ENCODE data around the gene MPG. TPM values are rescaled to one million over a fixed set of nuclear protein-coding genes. Genes with fewer than 3 reads are reported as not detected.

MPG gene
- total and polyA plus RNA-seq, 9 donors: 0.60 to 90.9 (median 48.4) TPM

GRCh38 chr16:86483-86952 is 8.5 kb downstream of the MPG start:
- TF ChIP-seq EP300 (IDR thresholded peaks at IDR 0.05) (no peak), POLR2A (IDR thresholded peaks at IDR 0.05) (no peak), CTCF (IDR thresholded peaks at IDR 0.05) (no peak)
- Histone ChIP-seq H3K27ac (no peak overlapping the region), H3K4me1 (ENCODE audit: insufficient read depth) (peaks cover 16% of the 10 kb centered on the region), H3K36me3 (no peaks in the 10 kb centered on the region), H3K27me3 (no peaks in the 10 kb centered on the region), H3K4me3 (no peak overlapping the region), H3K9me3 (no peaks in the 10 kb centered on the region)
- intact Hi-C loops (cut with DNase I): no loop called here
- WGBS, 3 donors: 70 to 75% (median 71%) methylated on average over 20 to 23 of the region's 23 CpGs
- DNase-seq: peak in 1 of 5 donors; percentile 25

- no peaks in the 10 kb centered on the region for H3K36me3 ChIP-seq
Measured at GRCh38 chr16:88613-89012, 10.6 kb downstream of the MPG start.

GRCh38 chr16:89391-90302 is 11.6 kb downstream of the MPG start:
- no peak for DNase-seq
- WGBS, 3 donors: 78 to 87% (median 84%) methylated on average over 29 to 30 of the region's 30 CpGs
- no peak overlapping the region for H3K4me3 ChIP-seq

More at GRCh38 chr16:88613-89012, 10.6 kb downstream of the MPG start:
- 92 to 95% (median 92%) methylated on average over 14 of the region's 14 CpGs for WGBS, 3 donors
- Histone ChIP-seq H3K27ac (no peak overlapping the region), H3K4me1 (ENCODE audit: insufficient read depth) (peaks cover 16% of the 10 kb centered on the region), H3K27me3 (no peaks in the 10 kb centered on the region), H3K9me3 (no peaks in the 10 kb centered on the region), H3K4me3 (no peak overlapping the region)
- DNase-seq: no peak
- no peak for TF ChIP-seq POLR2A (IDR thresholded peaks at IDR 0.05)
- TF ChIP-seq EP300 (IDR thresholded peaks at IDR 0.05): no peak
- no peak for TF ChIP-seq CTCF (IDR thresholded peaks at IDR 0.05)
- intact Hi-C loops (cut with DNase I): no loop called here

GRCh38 chr16:91484-91883 is 13.5 kb downstream of the MPG start:
- WGBS, 3 donors: 50 to 61% (median 61%) methylated on average over 9 of the region's 9 CpGs
- Histone ChIP-seq H3K4me3 (no peak overlapping the region), H3K27me3 (no peaks in the 10 kb centered on the region), H3K9me3 (no peaks in the 10 kb centered on the region), H3K4me1 (ENCODE audit: insufficient read depth) (no peaks in the 10 kb centered on the region), H3K36me3 (no peaks in the 10 kb centered on the region), H3K27ac (no peak overlapping the region)
- intact Hi-C loops (cut with DNase I): no loop called here
- peak in 1 of 5 donors; percentile 43 for DNase-seq
- TF ChIP-seq CTCF (IDR thresholded peaks at IDR 0.05) (no peak), EP300 (IDR thresholded peaks at IDR 0.05) (no peak), POLR2A (IDR thresholded peaks at IDR 0.05) (no peak)

More at GRCh38 chr16:89391-90302, 11.6 kb downstream of the MPG start:
- intact Hi-C loops (cut with DNase I): no loop called here
- Histone ChIP-seq H3K4me1 (ENCODE audit: insufficient read depth) (peaks cover 8% of the 10 kb centered on the region), H3K9me3 (no peaks in the 10 kb centered on the region), H3K27ac (no peak overlapping the region), H3K27me3 (no peaks in the 10 kb centered on the region), H3K36me3 (no peaks in the 10 kb centered on the region)
- no peak for TF ChIP-seq EP300 (IDR thresholded peaks at IDR 0.05)
- no peak for TF ChIP-seq CTCF (IDR thresholded peaks at IDR 0.05)
- no peak for TF ChIP-seq POLR2A (IDR thresholded peaks at IDR 0.05)
